D721Med (cell line): ENCODE data around the gene PLEKHM3.

Source experiments
- DNase-seq: peaks from one replicate; pipeline ENCODE4 v3.0.0; 2011; ENCODE audit warnings: low spot score; ENCODE audit not compliant: insufficient read length
- FAIRE-seq: peaks from 2 replicates; lab custom pipeline; 2011; peaks lifted over from hg19 to GRCh38; lab: Jason Lieb, UNC
- TF ChIP-seq, protein P1 (sequence below): IDR thresholded peaks from 2 replicates; pipeline ENCODE4 v1.5.1; 2012; ENCODE audit warnings: mild to moderate bottlenecking, control low read depth; ENCODE audit not compliant: insufficient read depth; ENCODE audit errors: missing control alignments

The PLEKHM3 gene

DNA sequence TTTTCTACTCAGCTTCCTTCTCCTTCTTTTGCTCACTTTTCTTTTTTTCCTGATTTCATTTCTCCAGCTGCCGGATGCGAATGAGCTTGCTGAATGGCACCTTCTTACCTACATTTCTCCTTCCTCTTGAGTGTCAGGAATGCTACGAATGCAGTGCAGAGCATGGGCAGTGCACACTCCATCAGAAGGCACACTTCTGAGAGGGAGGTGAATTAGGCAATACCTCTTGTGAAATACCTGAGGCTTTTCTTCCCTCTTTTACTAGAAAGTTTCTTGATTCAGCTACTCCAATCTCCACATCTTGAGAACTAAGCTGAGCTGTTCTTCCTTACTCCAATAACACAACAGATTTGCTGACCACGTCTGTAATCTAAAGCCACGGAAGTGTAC, 51.1 kb downstream of the PLEKHM3 start:
- no peak for DNase-seq
- TF ChIP-seq, protein P1, sequence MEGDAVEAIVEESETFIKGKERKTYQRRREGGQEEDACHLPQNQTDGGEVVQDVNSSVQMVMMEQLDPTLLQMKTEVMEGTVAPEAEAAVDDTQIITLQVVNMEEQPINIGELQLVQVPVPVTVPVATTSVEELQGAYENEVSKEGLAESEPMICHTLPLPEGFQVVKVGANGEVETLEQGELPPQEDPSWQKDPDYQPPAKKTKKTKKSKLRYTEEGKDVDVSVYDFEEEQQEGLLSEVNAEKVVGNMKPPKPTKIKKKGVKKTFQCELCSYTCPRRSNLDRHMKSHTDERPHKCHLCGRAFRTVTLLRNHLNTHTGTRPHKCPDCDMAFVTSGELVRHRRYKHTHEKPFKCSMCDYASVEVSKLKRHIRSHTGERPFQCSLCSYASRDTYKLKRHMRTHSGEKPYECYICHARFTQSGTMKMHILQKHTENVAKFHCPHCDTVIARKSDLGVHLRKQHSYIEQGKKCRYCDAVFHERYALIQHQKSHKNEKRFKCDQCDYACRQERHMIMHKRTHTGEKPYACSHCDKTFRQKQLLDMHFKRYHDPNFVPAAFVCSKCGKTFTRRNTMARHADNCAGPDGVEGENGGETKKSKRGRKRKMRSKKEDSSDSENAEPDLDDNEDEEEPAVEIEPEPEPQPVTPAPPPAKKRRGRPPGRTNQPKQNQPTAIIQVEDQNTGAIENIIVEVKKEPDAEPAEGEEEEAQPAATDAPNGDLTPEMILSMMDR, result no peak

DNA sequence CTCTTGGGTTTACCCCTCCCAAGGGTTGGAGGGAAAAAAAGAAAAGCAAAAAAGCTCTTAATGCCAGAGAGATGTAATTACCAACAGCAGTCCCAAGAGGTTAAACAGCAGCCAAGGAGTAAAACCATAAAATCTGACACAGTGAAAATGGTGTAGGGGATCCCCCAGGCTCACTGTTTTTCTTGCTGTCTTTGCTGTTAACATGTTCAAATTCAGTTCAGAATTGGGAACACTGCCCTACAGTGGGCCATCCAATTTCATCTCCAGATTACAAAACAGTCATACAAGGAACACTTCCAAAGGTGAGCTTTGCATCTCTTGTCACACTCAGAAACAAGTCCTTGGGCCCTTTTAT, 54.5 kb downstream of the PLEKHM3 start:
- FAIRE-seq (no peak), DNase-seq (no peak)
- TF ChIP-seq, protein P1, result no peak

More for the DNA sequence above, 51.1 kb downstream of the PLEKHM3 start:
- FAIRE-seq, result no peak

DNA sequence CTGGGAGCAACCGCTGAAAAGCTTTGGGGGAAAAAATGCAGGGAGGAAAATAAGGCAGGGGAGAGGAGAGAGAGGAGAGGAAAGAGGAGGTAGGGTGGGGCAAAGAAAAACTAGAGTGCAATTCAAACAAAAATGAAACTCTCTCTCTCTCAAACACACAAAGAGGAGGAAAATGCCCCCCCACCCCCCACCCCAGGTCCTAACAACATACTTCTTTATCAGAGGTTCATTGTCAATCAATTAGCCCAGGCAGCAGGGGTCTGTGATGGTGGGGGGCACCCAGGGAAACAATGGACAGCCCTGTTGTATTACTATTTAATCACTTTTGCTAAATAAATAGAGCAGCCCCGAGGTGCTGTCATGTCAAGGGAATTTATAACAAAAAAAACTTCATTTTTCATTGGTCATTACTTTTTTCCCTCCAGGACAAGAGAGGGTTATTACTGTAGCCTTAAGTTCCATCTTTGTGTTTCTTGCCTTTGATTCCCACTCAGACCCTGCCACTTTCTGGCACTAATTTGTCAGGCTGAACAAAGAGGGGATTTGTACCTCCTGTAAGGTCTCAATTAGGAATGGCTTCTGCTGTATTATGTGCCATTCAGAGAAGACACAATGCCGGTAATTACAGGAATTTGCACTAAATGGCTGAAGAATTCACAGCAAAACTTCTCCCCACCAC, 55.0 kb downstream of the PLEKHM3 start:
- TF ChIP-seq, protein P1, result no peak
- DNase-seq (no peak), FAIRE-seq (no peak)

DNA sequence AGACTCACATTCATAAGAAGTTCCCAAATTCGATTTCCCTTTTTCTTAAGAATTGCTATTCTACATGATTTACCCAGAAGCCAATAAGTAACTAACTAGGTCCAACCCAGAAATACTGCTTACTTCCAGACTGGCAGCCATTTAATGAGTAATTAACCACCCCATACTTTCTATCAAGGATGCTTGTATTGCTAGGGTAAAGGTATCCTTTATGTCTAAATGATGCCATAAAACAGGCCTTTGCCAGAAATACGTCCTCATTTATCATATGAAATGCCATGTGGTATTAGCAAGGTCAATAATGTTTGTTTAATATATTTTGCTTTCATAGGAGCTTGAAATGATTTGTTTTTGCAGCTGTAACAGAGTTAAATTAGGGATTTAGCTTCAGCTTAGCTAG, 56.1 kb downstream of the PLEKHM3 start:
- no peak for FAIRE-seq
- no peak for DNase-seq
- TF ChIP-seq, protein P1, result no peak

DNA sequence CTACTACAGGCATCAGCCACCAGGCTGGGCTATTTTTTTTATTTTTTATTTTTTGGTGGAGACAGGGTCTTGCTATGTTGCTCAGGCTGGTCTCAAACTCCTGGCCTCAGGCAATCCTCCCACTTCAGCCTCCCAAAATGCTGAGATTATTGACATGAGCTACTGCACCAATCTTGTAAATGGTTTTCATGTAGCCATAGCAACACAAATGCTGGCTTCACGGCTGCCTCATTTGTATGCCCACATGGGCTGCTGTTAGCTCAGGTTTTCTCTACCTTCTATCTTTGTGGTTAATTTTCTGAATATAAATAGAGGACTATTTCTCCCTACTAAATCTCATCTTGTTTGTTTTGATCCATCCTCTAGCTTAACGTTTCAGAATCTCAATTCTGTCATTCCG, 58.2 kb downstream of the PLEKHM3 start:
- no peak for FAIRE-seq
- TF ChIP-seq, protein P1, result no peak
- DNase-seq, result no peak

DNA sequence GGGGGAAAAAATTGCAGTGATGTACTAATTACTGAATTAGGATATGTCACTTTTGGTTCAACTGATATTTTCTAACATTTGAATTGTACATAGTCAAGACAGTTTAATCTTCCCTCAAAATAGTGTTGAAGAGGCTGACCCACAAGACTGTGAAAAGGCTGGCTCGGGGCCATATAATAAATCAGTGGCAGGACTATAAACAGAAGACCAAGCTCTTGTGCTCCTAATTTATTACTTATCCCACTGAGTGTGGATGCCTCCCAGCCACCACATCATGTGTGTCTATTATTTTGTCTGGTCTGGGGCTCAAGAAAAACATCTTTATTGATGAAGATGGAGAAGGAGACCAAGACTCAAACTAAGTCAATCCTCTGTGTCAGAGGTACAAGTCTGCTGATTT, 64.4 kb downstream of the PLEKHM3 start:
- DNase-seq (no peak), FAIRE-seq (no peak)
- TF ChIP-seq, protein P1, result no peak

DNA sequence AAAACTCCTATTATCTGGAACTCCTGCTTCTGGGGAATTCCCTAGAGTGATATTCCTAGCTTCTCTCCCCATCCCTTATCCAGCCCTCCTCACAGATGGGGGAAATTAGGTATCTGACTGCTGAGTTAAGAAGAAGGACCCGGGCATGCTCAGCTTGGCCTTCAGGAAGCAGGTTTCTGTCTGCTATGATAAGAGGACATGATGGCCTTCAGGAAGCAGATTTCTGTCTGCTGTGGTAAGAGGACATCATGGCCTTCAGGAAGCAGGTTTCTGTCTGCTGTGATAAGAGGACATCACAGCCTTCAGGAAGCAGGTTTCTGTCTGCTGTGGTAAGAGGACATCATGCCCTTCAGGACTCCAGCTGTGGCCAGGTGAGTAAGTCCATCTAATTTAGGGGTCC, 65.2 kb downstream of the PLEKHM3 start:
- FAIRE-seq (no peak), DNase-seq (no peak)

More for the DNA sequence above, 65.2 kb downstream of the PLEKHM3 start:
- TF ChIP-seq, protein P1, result no peak
